ENCODE results near the gene RIMS1.

RIMS1 gene

DNA sequence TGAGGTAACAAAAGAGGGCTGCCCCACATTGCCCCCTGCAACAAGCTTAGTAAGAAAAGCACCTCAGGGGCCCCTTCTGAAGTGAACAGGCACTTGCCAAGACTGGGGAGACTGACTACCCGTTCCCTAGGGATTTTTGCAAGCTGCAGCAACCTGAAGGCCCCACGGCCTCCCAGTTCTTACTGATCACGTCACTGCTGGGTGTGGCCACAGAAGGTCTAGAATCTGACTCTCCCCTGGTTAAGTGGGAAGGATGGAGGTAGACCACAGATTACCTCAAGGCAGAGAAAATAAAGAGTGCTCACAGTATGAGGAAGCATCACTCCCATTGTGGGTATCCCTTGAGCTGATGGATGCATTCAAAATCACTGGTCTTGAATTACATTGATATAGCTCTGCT lies 534.1 kb downstream of the RIMS1 start:
- DNase-seq: no peak

DNA sequence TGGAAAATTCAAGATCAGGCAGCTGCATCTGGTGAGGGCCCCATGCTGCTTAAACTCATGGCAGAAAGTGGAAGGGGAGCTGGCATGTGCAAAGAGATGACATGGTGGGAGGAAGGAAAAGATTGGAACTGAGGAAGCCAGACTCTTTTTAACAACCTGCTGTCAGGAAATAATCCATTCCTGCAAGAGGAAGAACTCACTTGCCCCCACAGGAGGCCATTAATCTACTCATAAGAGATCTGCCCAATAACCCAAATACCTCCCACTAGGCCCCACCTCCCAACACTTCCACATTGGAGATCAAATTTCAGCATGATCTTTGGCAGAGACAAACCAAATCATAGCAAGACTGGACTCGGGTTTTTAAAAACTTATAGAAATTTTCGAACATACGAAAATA lies 535.0 kb downstream of the RIMS1 start:
- no peak for DNase-seq

GRCh38 chr6:72422171-72422570 lies 535.8 kb downstream of the RIMS1 start:
- no peak for DNase-seq

- no peak for DNase-seq
Observed at GRCh38 chr6:72424476-72424875, 538.1 kb downstream of the RIMS1 start.

DNA sequence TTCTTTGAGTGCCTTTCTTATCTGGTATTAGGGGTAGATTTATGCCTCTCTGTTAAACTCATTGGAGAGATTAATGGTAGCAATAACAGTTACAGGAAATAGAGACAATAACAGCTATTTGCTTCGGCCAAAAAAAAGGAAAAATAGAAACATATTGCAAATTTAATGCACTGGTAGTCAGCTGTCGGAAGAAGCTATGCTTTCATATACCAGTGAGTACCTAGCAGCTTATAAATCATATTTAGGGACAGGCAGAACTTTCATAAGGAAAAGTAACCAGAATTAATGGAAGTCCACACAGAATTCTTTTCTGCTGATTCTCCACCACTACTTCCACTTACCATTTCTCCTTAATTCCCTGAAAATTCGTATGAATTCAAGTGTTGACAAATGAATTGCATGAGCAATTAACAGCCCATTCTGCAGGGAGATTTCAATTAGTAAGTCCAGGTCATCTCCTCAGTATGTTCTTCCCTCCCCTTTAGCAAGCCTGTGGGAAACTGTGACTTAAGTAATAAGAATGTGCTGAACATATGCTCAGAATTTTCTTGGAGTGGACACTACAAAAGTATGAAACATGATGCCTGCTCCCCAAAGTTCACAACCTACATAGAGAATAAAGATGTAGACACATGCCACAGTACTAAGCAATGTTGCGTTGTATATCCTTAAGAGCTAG lies 538.8 kb downstream of the RIMS1 start:
- no peak for DNase-seq

- no peak for DNase-seq
Observed at GRCh38 chr6:72440611-72441010, 554.3 kb downstream of the RIMS1 start.

DNA sequence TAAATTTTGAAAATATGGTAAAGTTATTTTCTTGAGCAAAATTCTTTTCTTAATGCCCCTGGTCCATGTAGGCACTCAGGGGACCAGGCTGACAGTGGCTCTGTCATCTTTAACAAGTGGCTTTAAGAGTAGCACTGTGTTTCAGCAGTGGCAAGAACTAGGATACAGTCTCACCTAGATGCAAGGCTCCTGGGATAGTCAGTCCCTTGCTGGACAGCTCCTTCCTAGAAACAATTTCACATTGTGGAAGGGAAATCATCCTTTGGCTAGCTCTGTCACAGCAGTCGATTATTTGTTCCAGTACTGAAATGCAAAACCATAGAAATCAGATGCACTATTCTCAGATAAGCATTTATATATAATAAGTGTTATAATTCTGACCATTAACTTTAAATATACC lies 560.1 kb downstream of the RIMS1 start:
- no peak for DNase-seq
